CD14-positive monocyte (primary cell): ENCODE data around the gene ZNF263. TPM values are rescaled to one million over a fixed set of nuclear protein-coding genes. Genes with fewer than 3 reads are reported as not detected.

Experiments
- DNase-seq, 3 donors: peaks; one replicate each; pipeline ENCODE4 v3.0.0-alpha.2; 2011 to 2022
- H2AFZ ChIP-seq: 2 replicates; pipeline ENCODE4 v1.6.0; 2012; ENCODE audit warnings: mild to moderate bottlenecking, low read depth, low read length, inconsistent platforms; ENCODE audit not compliant: insufficient read depth, poor library complexity, severe bottlenecking
- H3K27ac ChIP-seq, 2 donors: 1 replicate in 1 of 2; 2 replicates in 1 of 2; pipeline ENCODE4 v1.5.1; 2012 to 2013; ENCODE audit warnings: low read length in 2 of 2, control low read depth in 1 of 2, inconsistent platforms in 1 of 2, low read depth in 1 of 2, mild to moderate bottlenecking in 1 of 2
- H3K27me3 ChIP-seq, 2 donors: one replicate each; pipeline versions ENCODE4 v1.6.0 to v1.6.1; 2011 to 2013; ENCODE audit warnings: low read length in 2 of 2; ENCODE audit not compliant: control insufficient read depth in 2 of 2, insufficient read depth in 2 of 2
- H3K36me3 ChIP-seq, 2 donors: replicated peaks in 1 of 2; 1 replicate in 1 of 2; 2 replicates in 1 of 2; pipeline versions ENCODE4 v1.5.1 to v1.6.1; 2012 to 2013; ENCODE audit warnings: low read length in 2 of 2, control low read depth in 1 of 2, inconsistent platforms in 1 of 2, mild to moderate bottlenecking in 1 of 2; ENCODE audit not compliant: insufficient read depth in 2 of 2, control insufficient read depth in 1 of 2
- H3K4me1 ChIP-seq, 2 donors: 1 replicate in 1 of 2; 2 replicates in 1 of 2; pipeline versions ENCODE4 v1.5.1 to v1.6.1; 2012 to 2013; ENCODE audit warnings: low read length in 2 of 2, control low read depth in 1 of 2, inconsistent platforms in 1 of 2, mild to moderate bottlenecking in 1 of 2, moderate library complexity in 1 of 2; ENCODE audit not compliant: insufficient read depth in 2 of 2, control insufficient read depth in 1 of 2
- H3K4me2 ChIP-seq: replicated peaks from 2 replicates; pipeline ENCODE3; 2012; ENCODE audit warnings: low read length, moderate library complexity, mild to moderate bottlenecking; ENCODE audit not compliant: poor library complexity, severe bottlenecking; ENCODE audit errors: extremely low read depth
- H3K4me3 ChIP-seq, 3 experiments: fragments of 200-600 bp in 1 of 3; sonication (generic) in 1 of 3; replicated peaks in 1 of 3; 1 replicate in 2 of 3; 2 replicates in 1 of 3; pipeline ENCODE4 v1.5.1; 2011 to 2013; ENCODE audit warnings: low read length in 3 of 3, mild to moderate bottlenecking in 3 of 3, control low read depth in 2 of 3, low read depth in 2 of 3, inconsistent platforms in 1 of 3, moderate library complexity in 1 of 3
- H3K79me2 ChIP-seq: 2 replicates; pipeline ENCODE4 v1.6.0; 2012; ENCODE audit warnings: mild to moderate bottlenecking, control low read depth, inconsistent platforms, low read length, moderate library complexity; ENCODE audit not compliant: insufficient read depth
- H3K9ac ChIP-seq: 2 replicates; pipeline ENCODE4 v1.6.0; 2017; ENCODE audit warnings: low read length, mild to moderate bottlenecking; ENCODE audit not compliant: insufficient read depth, poor library complexity, severe bottlenecking
- H3K9me3 ChIP-seq, 2 donors: replicated peaks in 1 of 2; 1 replicate in 1 of 2; 2 replicates in 1 of 2; pipeline versions ENCODE4 v1.5.1 to v1.6.1; 2012 to 2013; ENCODE audit warnings: low read length in 2 of 2, control low read depth in 1 of 2; ENCODE audit not compliant: control insufficient read depth in 1 of 2, insufficient read depth in 1 of 2
- H4K20me1 ChIP-seq: 2 replicates; pipeline ENCODE4 v1.6.0; 2012; ENCODE audit warnings: mild to moderate bottlenecking, low read length, control low read depth, moderate library complexity; ENCODE audit not compliant: insufficient read depth
- H3K27ac Mint-ChIP-seq, 7 donors: one replicate each; pipeline ENCODE4 v1.8.0; 2020; ENCODE audit warnings: mild to moderate bottlenecking in 7 of 7, mixed read lengths in 7 of 7, moderate library complexity in 6 of 7, inconsistent platforms in 2 of 7
- H3K27me3 Mint-ChIP-seq, 3 donors: one replicate each; pipeline ENCODE4 v1.8.0; 2021 to 2022; ENCODE audit warnings: low read depth in 3 of 3, mild to moderate bottlenecking in 3 of 3, mixed read lengths in 3 of 3, moderate library complexity in 3 of 3, inconsistent platforms in 1 of 3
- H3K36me3 Mint-ChIP-seq, 2 donors: one replicate each; pipeline ENCODE4 v1.8.0; 2020; ENCODE audit warnings: mixed read lengths in 2 of 2, inconsistent platforms in 1 of 2, mild to moderate bottlenecking in 1 of 2
- H3K4me1 Mint-ChIP-seq: one replicate; pipeline ENCODE4 v1.8.0; 2020; ENCODE audit warnings: mild to moderate bottlenecking, mixed read lengths
- H3K4me3 Mint-ChIP-seq, 2 donors: one replicate each; pipeline ENCODE4 v1.8.0; 2020; ENCODE audit warnings: mild to moderate bottlenecking in 2 of 2, mixed read lengths in 2 of 2, moderate library complexity in 1 of 2
- H3K9me3 Mint-ChIP-seq, 7 donors: one replicate each; pipeline ENCODE4 v1.8.0; 2020 to 2022; ENCODE audit warnings: mixed read lengths in 7 of 7, mild to moderate bottlenecking in 6 of 7, moderate library complexity in 6 of 7, inconsistent platforms in 2 of 7
- WGBS: methylation state at CpG from one replicate; pipeline ENCODE4 v1.1.5; 2013; ENCODE audit warnings: missing lambda C conversion rate; ENCODE audit not compliant: insufficient coverage; 5-methylcytosine and 5-hydroxymethylcytosine counted together
- intact Hi-C, 2 donors: fragments of 100-400 bp; cut with micrococcal nuclease; formaldehyde crosslinking; loops; one replicate each; pipeline versions ENCODE4 v1.15.0 to v1.15.1; 2023
- polyA plus RNA-seq, 3 donors: library from polyadenylated mRNA; depleted of rRNA in 1 of 3; unstranded in 2 of 3; stranded (reverse) in 1 of 3; fragments of 300-500 nt in 2 of 3; fragments of >200 nt in 1 of 3; fragmentation: Illumina TruSeq in 2 of 3; gene quantifications; 1 replicate in 2 of 3; 2 replicates in 1 of 3; pipeline ENCODE4 v1.2.3, GENCODE V29; 2012 to 2021
- TF ChIP-seq, protein P1 (sequence below): fragments of 200-600 bp; IDR thresholded peaks from one replicate; pipeline ENCODE4 v1.8.0; 2022; ENCODE audit warnings: antibody characterized with exemption, mild to moderate bottlenecking

Gene ZNF263
- polyA plus RNA-seq, 3 donors = 11.5 to 21.5 (median 13.1) TPM

DNA sequence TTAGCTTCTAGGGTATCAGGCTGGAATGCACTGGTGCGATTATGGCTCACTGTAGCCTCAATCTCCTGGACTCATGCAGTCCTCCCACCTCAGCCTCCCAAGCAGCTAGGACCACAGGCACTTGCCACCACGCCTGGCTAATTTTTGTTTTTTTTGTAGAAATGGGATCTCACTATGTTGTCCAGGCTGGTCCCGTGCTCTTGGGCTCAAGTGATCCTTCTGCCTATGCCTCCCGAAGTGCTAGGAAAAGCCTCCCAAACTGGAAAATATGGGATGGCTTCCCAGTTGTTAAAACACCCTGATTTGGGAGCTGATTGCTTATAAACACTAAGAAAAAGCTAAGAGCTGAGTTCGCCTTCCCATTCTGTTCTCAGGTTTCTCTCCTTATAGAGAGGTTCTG is 6.6 kb upstream of the ZNF263 start:
- peaks cover 13% of the 10 kb centered on the region for H4K20me1 ChIP-seq
- Mint-ChIP-seq H3K27ac (no peak overlapping the region), H3K9me3 (peaks cover 5 to 39% (median 19%) of the 10 kb centered on the region in 7 donors), H3K4me1 (peaks cover 4% of the 10 kb centered on the region), H3K36me3 (no peaks in the 10 kb centered on the region), H3K4me3 (no peak overlapping the region), H3K27me3 (peaks cover 18 to 30% (median 23%) of the 10 kb centered on the region in 3 donors)
- TF ChIP-seq, protein P1, sequence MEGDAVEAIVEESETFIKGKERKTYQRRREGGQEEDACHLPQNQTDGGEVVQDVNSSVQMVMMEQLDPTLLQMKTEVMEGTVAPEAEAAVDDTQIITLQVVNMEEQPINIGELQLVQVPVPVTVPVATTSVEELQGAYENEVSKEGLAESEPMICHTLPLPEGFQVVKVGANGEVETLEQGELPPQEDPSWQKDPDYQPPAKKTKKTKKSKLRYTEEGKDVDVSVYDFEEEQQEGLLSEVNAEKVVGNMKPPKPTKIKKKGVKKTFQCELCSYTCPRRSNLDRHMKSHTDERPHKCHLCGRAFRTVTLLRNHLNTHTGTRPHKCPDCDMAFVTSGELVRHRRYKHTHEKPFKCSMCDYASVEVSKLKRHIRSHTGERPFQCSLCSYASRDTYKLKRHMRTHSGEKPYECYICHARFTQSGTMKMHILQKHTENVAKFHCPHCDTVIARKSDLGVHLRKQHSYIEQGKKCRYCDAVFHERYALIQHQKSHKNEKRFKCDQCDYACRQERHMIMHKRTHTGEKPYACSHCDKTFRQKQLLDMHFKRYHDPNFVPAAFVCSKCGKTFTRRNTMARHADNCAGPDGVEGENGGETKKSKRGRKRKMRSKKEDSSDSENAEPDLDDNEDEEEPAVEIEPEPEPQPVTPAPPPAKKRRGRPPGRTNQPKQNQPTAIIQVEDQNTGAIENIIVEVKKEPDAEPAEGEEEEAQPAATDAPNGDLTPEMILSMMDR = no peak
- no peaks in the 10 kb centered on the region for H3K36me3 ChIP-seq
- H3K4me1 ChIP-seq = peaks cover 7 to 8% of the 10 kb centered on the region in 2 donors
- no peaks in the 10 kb centered on the region for H3K79me2 ChIP-seq
- peaks cover 6 to 16% of the 10 kb centered on the region in 2 donors for H3K9me3 ChIP-seq
- no peak overlapping the region for H3K4me2 ChIP-seq
- H3K27me3 ChIP-seq = peaks cover 3 to 20% of the 10 kb centered on the region in 2 donors
- H3K27ac ChIP-seq = no peak overlapping the region
- no CpG with 5 or more reads among the region's 5 CpGs for WGBS
- no peak for DNase-seq
- H3K4me3 ChIP-seq = no peak overlapping the region
- H2AFZ ChIP-seq = no peak overlapping the region
- intact Hi-C loops = loop anchor here in 1 of 2 donors (5.0 kb wide), 1 partner anchor 41 kb away; no protein-coding TSS in a partner anchor
- H3K9ac ChIP-seq = no peak overlapping the region

DNA sequence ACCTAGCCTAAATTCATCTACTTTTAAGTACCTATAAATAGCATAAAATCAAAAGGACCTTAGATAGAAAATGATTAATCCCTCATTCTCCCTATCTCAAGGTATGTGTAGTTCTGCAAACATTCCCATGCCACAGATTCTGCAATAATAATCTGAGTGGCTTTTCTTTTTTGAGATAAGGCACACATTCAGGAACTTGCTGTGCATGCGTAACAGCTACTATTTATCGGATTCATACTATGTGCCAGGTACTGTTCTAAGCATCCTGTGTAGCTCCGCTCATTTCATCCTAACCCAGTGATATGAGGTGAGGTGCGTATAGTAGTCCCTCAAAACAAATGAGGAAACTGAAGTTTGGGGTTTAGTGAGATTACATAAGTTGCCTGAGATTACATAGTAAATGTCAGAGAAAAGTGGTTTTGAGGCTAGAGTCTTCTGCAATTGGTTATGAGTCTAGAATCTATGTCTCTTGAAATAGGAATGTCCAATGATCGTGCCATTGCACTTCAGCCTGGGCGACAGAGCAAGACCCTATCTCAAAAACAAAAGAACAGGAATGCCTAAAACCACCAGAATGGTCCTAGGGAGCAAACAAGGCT is 2.0 kb upstream of the ZNF263 start:
- Histone ChIP-seq H3K27ac (no peak overlapping the region), H3K4me3 (peak overlapping the region in 1 of 3 experiments; percentile 90), H3K4me1 (peaks cover 37 to 43% of the 10 kb centered on the region in 2 donors), H2AFZ (no peak overlapping the region), H4K20me1 (peaks cover 6% of the 10 kb centered on the region), H3K9ac (no peak overlapping the region), H3K36me3 (peaks cover 12% of the 10 kb centered on the region in 2 donors), H3K79me2 (peaks cover 29% of the 10 kb centered on the region), H3K4me2 (peak overlapping the region; percentile 14), H3K9me3 (peaks cover 10 to 21% of the 10 kb centered on the region in 2 donors), H3K27me3 (peaks cover 3 to 16% of the 10 kb centered on the region in 2 donors)
- intact Hi-C loops = loop anchor here in 1 of 2 donors (5.0 kb wide), 2 partner anchors 161 to 176 kb away; partner anchors contain the start of genes NAA60 and ZNF597
- Mint-ChIP-seq H3K36me3 (peaks cover 15 to 17% of the 10 kb centered on the region in 2 donors), H3K27me3 (peaks cover 11 to 19% (median 14%) of the 10 kb centered on the region in 3 donors), H3K4me3 (peak overlapping the region; percentile 71 to 91), H3K9me3 (peaks cover 7 to 26% (median 17%) of the 10 kb centered on the region in 7 donors), H3K4me1 (peaks cover 28% of the 10 kb centered on the region), H3K27ac (no peak overlapping the region)
- peak in 1 of 3 donors; percentile 25 for DNase-seq
- WGBS = 33% methylated on average over 2 of the region's 6 CpGs
- TF ChIP-seq, protein P1 = no peak
